Measurements from ENCODE around the gene U2AF1.
"Not testable (repeated sequence)": the region's sequence is repeated elsewhere in the genome, so short reads cannot be mapped to it uniquely, and the experiment has no call there.

The U2AF1 gene, protein sequence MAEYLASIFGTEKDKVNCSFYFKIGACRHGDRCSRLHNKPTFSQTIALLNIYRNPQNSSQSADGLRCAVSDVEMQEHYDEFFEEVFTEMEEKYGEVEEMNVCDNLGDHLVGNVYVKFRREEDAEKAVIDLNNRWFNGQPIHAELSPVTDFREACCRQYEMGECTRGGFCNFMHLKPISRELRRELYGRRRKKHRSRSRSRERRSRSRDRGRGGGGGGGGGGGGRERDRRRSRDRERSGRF

DNA sequence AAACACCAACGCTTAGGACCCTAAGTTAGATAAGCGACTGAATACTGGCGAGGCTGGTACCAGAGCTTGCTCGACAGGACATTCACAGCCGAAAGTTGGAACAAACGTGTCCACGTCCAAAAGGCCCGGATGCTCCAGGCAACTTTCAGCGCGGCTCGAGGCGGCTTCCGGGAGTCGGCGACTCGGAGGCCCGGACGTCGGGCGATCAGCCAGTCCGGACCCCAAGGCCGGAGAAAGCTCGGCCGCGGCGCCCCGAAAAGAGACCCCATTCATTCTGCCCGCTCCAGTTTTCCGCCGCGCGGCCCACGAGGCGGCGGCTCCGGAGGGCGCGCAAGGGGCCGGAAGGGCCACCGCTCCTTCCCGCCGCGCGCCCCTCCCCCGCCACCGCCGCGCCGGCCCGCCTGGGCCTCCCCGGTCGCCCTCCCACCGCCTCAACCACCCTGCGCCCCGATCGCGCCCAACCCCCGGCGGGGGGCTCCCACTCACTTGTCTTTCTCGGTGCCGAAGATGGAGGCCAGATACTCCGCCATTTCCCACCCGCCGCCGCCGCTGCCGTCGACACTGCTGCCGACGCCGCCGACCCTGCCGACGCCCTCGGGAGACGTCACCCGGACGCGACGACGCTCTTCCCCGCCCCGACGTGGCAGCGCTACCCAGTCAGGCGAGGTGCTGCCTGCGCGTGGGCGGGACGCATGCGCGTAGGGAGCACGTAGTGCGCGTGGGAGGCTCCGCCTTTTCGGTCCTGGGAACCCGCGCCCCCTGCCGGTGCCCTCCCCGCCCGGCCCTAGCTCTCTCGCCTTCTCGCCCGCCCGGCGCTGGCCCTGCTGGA, at the start of gene U2AF1:
U2AF1 (minus strand) TSS at position 606 of the 829 bp plus-strand sequence; CDS start at position 530, 76 bp downstream.
- DNase-seq, result not testable (repeated sequence)

DNA sequence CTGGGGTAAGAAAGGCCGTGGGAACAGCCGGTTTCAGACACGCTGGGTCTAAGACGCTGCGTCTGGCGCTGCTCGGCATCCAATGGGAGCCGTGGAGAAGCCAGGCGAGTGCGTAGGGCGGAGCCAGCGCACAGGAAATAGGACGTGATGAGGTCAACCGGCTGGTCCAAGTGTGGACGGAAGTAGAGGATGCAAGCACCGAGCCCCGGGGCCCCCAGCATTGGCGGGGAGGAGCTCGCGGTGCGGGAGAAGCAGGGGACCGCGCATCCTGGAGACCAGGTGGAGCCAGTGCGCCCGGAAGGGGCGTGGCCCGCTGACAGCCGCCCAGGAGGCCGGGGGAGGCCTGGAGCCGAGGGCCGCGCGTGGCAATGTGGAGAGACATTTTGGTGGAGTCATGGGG, 46.2 kb upstream of the U2AF1 start:
- DNase-seq, result not testable (repeated sequence)

DNA sequence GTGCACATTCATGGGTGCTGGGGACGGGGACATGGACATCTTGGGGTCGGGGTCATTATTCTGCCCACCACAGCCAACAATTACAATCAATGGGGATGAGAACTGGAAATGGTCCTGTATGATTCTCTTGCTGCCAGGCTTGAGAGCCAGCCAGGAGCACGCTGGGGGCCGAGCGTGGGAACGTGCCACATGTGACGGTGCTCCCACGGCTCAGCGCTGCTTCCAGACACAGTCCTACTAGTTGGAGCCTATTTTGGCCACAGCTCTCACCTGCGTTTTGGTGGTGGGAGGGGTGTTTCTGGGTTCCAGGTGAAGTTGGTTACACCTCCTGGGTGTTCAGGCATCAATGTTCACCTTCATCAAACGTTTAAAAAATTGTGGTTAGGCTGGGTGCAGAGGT, 42.0 kb upstream of the U2AF1 start:
- DNase-seq, result not testable (repeated sequence)

DNA sequence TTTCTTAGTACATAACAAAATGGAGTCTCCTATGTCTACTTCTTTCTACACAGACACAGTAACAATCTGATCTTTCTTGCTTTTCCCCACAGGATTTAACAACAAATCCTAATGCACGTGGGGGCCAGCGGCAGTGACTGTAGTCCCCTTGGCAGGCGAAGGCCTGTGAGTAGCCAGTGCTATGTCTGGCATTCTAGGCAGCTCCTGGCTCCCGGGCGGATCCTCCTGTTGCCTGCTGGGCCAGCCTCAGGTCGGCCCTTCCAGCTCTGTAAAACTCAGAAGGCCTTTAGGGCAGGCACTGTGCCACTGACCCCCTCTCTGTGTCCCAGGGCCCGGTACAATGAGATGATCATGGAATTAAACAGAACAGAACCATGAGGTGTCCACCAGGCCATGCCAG, 40.6 kb upstream of the U2AF1 start:
- not testable (repeated sequence) for DNase-seq

DNA sequence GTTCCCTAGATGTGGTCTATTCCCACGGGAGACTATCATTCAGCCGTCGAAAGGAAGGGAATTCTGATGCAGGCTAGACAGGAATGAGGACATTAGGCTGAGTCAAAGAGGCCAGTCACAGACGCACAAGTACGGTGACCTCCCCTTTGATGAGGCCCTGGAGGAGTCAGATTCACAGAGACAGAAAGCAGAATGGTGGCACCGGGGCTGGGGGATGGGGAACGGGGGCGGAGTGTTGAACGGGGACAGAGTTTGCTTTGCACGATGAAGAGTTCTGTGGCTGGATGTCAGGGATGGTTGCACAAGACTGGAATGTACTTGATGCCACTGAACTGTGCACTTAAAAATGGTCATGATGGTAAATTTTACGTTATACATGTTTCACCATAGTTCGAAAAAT, 39.3 kb upstream of the U2AF1 start:
- DNase-seq, result not testable (repeated sequence)

DNA sequence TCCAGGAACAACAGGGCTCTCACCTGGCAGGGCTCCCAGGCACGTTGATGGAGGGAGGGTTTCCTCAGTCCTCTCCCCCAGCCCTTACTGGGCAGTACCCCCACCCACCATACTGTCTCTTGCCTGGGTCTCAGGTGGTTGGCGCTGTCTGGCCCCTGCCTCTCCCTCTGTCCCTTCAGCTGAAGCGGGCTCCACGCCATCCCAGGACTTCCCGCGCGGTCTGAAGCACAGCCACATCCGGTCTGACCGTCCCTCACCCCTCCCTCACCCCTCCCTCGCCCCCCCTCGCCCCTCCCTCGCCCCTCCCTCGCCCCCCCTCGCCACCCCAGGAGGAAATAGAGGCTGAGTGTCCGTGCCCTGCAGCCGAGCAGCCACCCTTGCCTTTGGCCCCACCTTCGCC, 34.0 kb upstream of the U2AF1 start:
- not testable (repeated sequence) for DNase-seq

DNA sequence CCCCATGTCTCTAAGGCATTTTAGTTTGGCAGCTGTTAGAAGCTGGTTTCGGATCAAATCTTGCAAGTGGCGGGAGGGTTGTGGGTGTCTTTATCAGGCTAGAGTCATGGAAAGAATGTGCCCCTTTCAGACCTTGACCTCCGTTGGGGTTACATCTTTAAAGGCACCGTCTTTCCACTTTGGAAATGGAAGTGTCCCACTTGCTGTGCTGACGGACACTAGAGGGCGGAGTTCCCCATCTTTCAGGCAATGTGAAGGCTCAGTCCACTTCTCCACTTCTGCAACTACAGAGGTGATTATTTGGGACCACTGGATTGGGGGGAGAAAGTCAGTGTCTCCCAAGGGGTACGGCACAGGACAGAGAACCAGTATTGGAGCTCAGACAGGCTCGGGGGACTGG, 31.6 kb upstream of the U2AF1 start:
- not testable (repeated sequence) for DNase-seq

DNA sequence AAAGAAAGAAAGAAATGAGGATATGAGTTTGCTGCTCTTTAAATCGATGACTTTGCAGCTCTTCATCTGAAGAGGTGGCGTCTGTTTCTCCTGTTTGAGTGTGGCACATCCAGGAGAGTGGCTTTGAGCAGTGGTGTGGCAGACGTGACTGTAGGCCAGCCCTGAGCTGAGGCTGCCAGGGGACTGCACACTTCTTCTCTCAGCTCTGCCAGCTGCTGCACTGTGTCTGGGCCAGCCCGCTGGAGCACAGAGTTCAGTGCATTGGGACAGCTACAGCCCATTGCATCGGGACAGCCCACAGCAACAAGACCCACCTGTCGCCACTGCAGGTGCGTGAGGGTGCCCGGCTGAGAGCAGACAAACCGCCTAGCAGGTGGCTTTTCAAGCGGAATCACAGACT, 27.1 kb upstream of the U2AF1 start:
- DNase-seq, result not testable (repeated sequence)

DNA sequence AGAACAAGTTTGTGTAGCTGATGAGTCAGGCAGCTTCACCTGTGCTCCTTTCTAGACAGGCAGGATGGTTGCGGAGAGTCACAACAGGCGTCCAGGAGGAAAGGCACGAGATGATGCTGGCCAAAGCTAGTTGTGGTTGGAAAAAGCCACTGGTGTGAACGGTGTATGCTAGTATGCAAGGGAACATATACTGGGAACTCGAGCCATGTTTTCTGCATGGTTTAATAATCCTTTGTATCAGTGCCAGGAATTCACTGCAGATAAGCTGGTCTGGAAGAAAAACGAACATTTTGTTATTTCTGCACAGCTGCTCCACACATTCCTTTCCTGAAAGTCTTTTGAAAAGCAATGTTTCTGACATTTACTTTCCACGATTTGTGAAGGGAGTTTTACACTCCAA, 22.7 kb upstream of the U2AF1 start:
- not testable (repeated sequence) for DNase-seq

DNA sequence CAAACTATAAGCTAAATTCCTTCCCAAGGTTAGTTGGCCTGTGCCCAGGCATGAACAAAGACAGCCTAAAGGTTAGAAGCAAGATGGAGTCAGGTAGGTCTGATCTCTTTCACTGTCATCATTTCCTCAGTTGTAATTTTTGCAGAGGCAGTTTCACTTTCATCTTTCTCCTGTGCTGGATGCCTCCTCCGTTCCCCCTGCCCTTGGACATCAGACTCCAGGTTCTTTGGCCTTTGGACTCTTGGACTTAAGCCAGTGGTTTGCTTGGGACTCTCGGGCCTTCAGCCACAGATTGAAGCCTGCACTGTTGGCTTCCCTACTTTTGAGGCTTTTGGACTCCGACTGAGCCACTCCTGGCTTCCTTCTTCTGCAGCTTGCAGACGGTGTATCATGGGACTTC, 8.6 kb upstream of the U2AF1 start:
- DNase-seq, result not testable (repeated sequence)

DNA sequence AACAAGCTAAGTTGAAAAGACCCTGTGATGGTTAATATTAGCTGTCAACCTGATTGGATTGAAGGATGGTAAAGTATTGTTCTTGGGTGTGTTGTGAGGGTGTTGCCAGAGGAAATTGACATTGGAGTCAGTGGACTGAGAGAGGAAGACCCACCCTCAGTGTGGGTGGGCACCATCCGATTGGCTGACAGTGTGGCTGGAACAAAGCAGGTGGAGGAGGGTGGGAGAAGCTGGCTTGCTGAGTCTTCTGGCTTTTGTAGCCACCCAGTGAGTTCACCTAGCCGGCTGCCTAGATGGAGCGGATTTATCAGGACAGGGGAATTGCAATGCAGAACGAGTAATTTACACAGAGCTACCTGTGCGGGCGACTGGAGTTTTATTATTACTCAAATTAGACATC, 7.1 kb upstream of the U2AF1 start:
- not testable (repeated sequence) for DNase-seq

DNA sequence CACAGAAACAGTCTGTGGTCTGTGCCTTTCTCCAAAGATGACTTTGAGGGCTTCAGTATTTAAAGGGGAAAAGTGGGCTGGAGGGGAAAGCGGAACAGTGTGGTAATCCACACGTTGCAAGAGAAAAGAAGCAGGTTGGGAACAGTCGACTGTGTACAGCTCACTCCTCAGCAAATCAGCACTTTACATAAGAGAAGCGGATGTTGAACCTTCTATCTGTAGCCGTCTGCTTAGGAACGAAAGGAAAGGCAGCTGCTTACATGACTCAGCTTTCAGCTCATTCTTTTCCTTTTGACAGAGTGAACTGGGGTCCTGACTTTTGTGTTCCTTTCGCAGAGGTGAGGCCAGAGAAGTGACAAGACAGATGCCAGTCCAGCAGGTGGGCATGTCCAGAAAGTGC, 1.6 kb upstream of the U2AF1 start:
- not testable (repeated sequence) for DNase-seq

DNA sequence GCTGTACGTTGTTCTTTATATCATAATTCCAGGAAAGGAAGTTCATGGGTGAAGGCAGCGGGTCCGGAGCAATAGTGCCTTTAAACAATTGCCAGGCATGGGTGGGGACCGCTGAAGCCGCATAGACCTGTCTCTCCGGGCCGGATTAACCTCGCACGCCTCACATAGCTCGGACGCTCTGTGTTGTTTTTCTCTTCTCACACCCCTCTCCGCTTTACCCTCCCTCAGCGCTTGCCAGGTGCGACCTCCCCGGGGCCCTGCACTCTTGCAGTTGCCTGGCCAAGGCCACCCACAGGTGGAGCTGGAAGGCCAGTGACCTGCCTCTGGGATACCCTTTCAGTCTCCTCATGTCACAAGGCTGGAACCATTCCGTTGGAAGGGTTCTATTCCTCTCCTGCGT, 807 bp upstream of the U2AF1 start:
- DNase-seq, result not testable (repeated sequence)

DNA sequence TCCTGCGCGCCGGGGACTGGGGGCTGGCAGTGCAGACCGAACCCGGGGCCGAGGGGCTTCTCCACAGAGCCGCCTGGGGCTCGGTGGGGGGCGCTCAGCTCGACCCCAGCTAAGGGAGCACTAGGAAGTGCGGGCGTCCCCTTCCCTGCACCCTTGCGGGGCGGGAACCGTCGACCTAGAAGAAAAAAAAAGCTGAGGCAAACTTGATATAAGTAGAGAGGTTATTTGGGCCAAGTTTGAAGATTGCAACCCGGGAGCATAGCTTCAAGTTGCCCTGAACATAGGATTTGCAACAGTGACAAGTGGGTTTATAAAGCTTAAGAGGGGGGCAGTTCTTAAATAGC, 396 bp upstream of the U2AF1 start:
- not testable (repeated sequence) for DNase-seq

DNA sequence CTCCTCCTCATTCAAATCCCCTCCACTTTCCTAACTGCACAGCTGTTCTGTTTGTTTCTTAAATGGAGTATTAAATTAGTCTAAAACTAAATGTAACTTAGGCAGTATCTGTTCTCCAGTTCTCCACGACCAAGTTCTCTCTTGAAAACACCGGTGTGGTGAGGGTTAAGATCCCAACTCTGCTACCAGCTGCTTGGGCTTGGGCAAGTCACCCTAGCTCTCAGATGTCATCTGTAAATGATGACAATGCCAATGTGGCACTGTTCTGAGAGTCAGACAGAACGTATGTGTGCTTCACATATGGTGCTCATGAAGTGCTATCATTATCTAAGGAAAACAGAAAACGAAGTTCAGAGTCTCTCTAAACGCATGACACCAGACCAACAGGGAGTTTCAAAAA, 2.7 kb downstream of the U2AF1 start:
- not testable (repeated sequence) for DNase-seq

DNA sequence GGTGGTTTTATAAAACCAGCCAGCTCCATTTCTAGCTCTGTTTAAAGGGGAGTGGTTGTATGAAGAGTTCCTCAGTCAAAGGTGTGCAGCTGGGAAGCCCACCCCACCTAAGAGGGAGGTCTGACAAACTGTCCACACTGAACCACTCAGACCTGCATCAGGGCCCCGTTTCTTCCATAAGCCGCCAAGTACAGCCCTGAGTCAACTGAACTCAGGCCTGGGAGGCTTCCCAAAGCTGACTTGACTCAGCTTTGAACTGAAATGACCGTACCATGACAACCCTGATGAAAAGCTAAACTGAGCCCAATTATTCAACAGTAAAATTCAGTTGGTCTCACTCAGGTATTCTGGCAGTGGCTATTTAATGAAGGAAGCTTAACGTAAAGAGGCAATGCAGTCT, 5.1 kb downstream of the U2AF1 start:
- DNase-seq, result not testable (repeated sequence)

DNA sequence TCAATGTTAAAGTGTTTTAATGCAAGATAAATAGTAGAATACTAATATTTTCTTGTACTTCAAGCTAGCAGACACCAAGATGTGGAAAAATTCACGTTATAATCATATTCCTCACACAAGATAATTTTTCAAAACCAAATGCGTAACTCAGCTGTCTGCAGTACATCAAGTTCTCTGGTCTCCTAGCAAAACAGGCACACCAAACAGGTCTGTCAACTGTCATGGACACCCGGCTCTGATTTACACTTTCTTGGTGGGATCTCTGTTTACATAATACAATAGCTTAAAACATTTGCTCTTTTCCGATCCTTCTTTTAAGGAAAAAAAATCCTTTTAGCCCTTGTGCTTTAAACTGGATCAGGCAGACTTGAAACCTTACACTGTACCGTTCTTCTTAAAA, 5.7 kb downstream of the U2AF1 start:
- not testable (repeated sequence) for DNase-seq

DNA sequence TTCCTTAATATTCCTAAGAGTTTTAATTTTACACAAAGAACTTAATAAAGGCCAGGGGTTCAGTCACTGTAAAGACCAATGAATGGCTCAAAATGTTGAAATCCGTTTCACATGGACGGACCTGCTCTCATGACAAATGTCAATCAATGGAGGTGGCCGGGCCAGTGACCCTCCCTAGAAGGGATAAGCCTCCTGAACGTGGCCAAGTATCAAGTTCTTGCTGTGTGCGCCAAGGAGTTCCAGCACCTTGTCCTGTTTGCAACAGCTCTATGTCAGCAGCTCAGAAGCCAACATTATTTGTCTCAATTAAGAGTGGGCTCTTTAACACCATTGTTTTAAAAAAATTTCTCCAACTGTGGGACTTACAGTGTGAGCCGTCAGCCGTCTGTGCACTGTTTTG, 6.4 kb downstream of the U2AF1 start:
- not testable (repeated sequence) for DNase-seq

DNA sequence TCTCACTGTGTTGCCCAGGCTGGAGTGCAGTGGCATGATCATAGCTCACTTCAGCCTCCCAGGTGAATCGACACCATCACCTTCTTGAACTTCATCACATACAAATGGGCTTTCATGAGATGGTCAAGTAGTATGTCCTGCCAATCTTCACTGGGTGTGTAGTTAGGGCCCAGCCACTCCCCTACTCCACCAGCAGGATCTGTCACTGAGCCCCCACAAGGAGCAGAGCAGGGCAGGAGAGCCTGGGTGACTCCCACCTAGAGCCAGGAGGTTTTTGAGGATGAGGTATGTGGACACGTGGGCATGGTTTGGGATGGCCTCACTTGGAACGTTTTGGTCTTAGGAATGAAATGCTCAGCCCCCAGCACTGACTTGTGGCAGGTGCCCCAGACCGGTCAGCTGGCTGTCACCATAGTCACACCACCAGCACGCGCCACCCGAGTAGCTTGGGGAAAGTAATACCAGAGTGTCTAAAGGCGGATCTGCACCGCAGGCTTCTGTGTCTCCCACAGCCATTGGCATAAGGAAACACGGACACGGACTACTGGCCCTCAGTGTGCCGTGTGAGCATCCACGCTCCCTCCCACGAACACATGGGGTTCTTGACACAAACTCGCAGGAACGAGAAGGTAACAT, 15.3 kb downstream of the U2AF1 start:
- DNase-seq, result not testable (repeated sequence)

DNA sequence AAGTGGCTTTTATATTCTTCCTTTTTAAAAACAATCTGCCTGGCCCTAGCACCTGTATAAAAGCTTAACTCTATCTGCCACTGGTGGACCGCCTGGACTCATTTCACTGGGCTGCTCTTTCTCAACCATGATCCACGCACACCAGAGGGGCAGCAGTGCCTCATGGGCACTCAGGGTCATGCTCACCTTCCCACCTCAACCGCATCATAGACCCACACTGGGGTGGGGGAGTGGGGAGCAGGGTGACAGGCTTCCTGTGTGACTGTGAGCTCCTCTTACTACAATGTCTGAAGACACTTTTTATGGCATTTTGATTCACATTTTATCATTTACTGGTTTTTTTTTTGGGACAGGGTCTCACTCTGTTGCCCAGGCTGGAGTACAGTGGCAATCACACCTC, 16.4 kb downstream of the U2AF1 start:
- DNase-seq, result not testable (repeated sequence)

DNA sequence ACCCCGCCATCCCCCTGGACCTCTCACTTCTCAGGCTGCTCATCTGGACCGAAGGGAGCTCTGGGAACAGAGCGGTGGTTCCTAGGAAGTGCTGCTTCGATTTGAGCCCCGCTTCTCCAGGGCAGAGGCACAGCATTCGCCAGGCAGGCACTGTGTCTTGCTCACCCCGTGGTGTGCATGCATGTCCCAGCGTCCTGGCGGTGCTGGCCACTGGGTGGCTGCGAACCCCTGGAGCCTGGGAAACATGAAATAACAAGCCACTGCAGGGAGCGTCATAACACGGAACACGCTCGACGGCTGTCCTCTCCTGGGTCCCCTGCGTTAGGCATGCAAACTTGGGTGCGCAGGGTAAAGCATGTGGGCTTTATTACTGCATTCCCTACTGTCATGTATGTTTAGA, 17.9 kb downstream of the U2AF1 start:
- DNase-seq, result not testable (repeated sequence)

DNA sequence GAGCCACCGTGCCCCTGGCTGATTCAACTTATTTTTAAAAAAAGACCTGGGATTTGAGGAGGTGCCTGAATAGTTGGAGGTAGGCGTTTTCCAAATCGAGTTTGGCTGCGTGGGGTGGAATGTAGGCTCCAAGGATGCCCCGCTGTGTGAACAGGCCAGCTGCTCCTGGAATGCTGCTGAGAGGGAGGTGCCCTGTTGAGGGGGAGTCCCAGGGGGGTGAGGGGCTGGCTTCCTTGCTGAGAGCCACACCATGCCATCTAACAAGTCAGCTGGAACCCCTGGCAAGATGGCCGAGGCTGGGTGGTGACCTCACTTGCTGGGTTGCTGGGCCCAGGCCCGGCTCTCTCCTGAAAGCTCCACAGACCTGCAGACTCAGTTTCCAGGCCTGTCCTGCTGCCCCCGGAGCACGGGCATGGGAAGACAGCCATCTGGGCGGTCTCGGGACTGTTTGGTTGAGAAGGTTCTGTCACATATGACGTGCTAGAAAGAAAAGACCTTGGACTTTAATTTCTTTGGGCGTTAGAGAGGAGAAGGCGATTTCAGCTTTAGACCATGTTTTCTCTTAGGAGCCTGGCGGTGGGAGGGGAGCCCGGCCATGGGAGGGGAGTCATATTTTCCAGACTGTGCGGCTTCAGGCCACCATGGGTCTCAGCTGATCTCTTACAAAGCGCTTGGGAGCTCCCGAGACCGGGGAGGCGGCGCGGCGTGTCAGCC, 24.6 kb downstream of the U2AF1 start:
- DNase-seq, result not testable (repeated sequence)

DNA sequence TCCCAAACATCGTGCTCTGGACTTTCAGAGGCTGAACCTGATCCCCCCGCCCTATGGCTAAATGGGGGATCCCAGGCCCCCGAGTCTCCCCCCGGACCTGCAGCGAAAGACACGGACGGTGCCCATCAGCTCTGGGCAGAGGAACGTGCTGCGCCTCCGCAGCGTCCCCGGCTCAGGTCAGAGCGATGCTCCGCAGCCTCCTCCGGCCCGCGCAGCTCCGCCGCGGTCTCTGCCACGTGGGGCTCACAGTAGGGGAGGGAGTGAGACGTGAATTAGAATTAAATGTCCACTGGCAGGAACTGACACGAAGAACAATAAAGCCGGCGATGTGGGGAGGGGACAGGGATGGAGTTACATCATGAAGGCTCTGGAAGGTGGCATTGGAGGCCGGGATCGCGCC, 30.7 kb downstream of the U2AF1 start:
- DNase-seq, result not testable (repeated sequence)

All from NCI-H524 treated with DMSO at 0.1 percent for 48 hours (cell line).